SKM-1 treated with dmso at 0.1 percent for 144 hours (cell line): Measurements from ENCODE around the gene RNF223.
"Not testable (repeated sequence)": the region's sequence is repeated elsewhere in the genome, so short reads cannot be mapped to it uniquely, and the experiment has no call there.

Experiments used
- DNase-seq: peaks from one replicate; lab custom pipeline; 2025; ENCODE audit not compliant: unreplicated experiment; lab: John Stamatoyannopoulos, UW

RNF223 gene

DNA sequence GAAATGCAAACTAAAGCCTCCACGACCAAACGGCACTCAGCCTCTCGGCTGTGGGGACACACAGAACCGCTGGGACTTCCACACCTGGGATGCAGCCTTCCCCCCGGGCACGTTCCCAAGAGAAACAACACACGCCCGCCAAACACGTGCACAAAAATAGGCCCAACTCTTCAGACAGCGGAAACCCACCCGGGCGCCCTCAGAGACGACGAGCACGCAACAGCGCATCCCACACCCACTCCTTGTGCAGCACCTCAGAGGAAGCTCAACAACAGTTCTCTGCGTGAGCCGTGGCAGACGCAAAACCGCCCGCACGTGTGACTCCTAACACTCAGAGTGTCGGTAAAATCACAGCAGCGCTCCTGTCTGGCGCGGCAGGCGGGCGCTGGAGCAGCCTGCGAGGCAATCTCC is 36.5 kb upstream of the RNF223 start:
- DNase-seq, result no peak

DNA sequence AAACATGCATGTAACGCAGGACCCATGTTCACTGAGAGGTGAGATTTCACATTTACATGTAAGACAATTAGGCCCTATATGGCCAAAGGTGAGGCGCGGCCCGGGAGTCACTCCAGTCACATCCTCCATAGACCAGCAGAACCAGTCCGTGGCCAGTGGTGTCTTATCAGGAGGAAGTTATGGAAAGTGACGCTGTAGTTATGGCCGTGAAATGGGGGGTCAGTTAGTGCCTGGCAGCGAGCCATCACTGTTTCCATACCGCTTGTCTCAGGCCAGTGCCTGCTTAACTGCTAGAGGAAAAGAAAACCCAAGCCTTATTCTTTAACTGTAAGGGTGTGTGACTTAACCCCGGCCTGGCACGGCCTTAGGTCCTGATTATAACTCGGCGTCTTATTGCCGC is 35.6 kb upstream of the RNF223 start:
- DNase-seq, result no peak

GRCh38 chr1:1106510-1107221 is 32.6 kb upstream of the RNF223 start:
- DNase-seq, result no peak

DNA sequence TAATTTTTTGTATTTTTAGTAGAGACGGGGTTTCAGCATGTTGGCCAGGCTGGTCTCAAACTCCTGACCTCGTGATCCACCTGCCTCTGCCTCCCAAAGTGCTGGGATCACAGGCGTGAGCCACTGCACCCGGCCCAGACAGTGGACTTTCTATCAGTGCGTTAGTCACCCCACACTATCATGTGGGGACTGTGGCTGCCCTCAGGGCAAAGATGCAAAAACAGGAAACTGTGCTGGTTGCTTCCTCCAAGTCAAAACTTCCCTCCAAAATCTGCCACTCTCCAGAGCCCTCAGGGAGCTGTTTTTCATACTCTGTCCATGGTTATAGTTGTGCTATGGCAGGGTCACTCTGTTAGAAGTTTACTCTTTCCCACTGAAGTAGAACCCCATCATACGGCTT is 30.0 kb upstream of the RNF223 start:
- peak; percentile 67 for DNase-seq

DNA sequence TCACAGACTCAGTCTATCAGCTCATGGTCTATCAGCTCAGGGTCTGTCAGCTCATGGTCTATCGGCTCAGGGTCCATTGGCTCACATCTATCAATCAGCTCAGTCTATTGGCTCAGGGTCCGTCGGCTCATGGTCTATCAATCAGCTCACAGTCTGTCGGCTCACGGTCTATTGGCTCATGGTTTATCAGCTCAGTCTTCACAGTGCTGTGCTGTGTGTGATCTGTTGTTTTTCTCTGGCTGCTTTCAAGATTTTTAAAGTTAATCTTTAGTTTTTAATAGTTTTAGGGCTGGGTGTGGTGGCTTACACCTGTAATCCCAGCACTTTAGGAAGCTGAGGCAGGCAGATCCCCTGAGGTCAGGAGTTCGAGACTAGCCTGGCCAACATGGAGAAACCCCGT is 27.4 kb upstream of the RNF223 start:
- DNase-seq, result no peak

GRCh38 chr1:1100296-1100695 is 26.2 kb upstream of the RNF223 start:
- DNase-seq, result no peak

GRCh38 chr1:1099506-1100183 is 25.5 kb upstream of the RNF223 start:
- DNase-seq, result no peak

- no peak for DNase-seq
Observed at GRCh38 chr1:1098681-1099421, 24.7 kb upstream of the RNF223 start.

- DNase-seq, result not testable (repeated sequence)
Observed at GRCh38 chr1:1096136-1096535, 22.0 kb upstream of the RNF223 start.

GRCh38 chr1:1094981-1095380 is 20.9 kb upstream of the RNF223 start:
- DNase-seq, result no peak

DNA sequence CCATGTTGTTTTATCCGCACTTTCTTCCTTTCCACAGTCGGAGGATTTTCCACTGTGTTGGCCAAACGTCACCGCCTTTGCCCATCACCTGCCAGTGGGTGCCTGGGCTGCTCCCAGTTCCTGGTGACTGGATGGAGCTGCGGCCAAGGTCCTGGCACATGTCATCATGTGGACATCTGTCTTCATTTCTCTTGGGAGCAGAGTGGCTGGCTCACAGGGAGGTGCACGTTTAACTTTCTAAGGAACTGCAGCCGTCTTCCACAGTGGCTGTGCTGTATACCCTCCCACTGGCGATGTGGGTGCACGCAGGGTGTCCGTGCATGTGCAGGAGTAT is 19.5 kb upstream of the RNF223 start:
- no peak for DNase-seq

GRCh38 chr1:1092894-1093609 is 18.9 kb upstream of the RNF223 start:
- DNase-seq, result no peak

DNA sequence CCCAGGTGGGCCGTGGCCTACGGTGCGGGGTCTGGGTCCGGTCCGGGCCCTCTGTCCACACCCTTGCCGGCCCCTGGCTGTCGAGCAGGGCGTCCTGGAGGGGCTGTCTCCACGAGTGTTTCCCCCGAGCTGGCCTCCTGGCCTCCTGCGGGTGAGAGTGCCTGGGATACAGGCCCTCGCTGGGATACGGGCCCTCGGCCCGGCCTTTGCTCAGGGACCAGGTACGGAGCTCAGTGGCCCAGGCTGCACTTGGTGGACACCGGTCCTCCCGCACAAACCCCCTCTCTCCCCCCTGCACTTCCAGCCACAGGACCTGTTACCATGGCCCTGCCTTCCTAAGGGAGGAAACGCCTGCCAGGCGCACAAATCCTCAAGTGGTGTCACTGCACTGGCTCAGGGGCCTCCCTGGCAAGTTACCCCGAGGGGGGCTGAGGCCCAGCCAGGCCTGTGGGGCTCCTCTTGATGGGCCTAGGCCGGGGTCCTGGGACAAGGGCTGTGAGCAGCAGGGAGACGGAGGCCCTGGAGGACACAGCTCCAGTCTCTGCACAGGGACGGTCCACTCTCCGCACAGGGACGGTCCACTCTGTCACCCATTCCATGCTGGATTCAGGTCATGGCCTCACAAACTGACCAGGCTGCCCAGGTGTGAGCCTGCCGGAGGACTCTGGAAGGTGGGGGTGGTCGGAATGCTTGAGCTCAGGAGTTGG is 18.2 kb upstream of the RNF223 start:
- DNase-seq, result no peak

- no peak for DNase-seq
Observed at GRCh38 chr1:1091344-1092148, 17.4 kb upstream of the RNF223 start.

GRCh38 chr1:1090424-1091343 is 16.6 kb upstream of the RNF223 start:
- DNase-seq, result no peak

DNA sequence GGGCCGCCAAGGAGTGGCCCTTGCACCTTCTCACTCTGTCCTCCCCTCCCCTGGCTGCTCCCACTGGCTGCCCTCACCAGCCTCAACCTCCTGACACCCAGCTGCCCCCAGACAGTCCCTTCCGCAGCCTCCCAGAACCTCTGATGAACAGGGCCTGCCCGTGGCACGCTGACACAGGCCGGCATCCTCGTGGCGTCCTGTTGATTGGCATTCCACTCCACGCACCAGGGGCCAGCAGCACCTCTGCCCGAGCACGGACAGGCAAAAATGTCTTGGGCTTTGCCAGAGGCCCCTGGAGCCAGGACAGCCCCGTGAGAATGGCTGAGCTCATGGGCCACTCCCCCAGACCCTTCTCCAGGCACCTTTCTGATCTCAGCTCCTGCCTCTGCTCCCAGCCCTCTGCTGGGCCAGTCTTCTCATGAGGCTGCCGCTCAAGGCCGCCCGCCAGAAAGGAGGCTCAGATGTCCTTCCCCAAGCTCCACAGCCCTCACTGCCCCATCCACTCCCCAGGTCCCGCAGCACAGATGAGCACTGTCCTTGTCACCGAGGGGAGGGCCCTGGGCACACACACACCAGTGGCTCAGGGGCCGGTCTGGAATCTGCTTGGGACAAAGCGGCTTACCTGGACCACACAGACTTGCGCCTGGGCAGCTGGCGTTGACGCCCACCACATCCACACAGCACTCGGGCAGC is 15.8 kb upstream of the RNF223 start:
- no peak for DNase-seq

DNA sequence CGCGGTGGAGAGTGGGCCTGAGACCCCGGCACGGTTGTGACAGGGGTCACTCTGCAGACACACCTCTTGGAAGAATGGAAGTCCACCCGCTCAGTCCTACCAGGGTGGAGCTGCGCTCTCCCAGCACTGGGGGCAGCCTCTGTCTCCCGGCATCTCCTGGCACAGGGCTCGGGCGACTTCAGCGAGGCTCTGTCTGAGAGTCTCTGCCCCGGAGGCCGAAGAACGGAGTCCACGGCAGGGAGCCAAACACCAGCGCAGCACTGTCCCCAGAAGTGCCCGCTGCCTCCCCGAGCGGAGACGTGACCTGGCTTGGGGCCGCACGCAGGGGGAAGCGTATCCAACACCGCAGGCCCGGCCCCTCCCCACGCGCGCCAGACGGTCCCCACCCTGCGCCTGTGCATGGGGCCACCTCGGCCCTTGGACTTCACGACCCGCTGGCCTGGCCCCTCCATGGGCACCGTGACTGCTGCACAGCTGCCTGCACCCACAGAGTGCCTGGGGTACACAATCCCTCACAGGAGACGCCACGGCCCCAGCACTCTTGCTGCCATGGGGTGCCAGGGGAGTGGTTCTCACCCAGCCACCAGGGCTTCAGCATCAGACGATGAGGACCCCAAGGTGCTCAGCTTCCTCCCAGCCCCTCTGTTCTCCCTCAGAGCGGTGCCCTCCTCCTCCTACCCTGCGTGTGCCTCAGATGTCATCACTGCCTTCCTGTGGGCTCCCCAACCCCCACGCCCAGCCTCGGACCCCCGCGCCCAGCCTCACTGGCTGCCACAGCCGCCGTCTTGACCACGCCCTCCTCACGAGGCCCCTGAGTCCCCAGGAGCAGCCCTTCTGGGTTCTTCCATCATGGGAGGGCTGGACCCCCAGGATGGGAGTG is 14.9 kb upstream of the RNF223 start:
- DNase-seq, result no peak
